ENCODE results near the gene ABL1. TPM values are rescaled to one million over a fixed set of nuclear protein-coding genes. Genes with fewer than 3 reads are reported as not detected.
"Not testable (repeated sequence)": the region's sequence is repeated elsewhere in the genome, so short reads cannot be mapped to it uniquely, and the experiment has no call there.

Gene ABL1
- total and polyA plus RNA-seq, 5 donors from 2014 or later = 5.5 to 33.9 (median 8.6) TPM

DNA sequence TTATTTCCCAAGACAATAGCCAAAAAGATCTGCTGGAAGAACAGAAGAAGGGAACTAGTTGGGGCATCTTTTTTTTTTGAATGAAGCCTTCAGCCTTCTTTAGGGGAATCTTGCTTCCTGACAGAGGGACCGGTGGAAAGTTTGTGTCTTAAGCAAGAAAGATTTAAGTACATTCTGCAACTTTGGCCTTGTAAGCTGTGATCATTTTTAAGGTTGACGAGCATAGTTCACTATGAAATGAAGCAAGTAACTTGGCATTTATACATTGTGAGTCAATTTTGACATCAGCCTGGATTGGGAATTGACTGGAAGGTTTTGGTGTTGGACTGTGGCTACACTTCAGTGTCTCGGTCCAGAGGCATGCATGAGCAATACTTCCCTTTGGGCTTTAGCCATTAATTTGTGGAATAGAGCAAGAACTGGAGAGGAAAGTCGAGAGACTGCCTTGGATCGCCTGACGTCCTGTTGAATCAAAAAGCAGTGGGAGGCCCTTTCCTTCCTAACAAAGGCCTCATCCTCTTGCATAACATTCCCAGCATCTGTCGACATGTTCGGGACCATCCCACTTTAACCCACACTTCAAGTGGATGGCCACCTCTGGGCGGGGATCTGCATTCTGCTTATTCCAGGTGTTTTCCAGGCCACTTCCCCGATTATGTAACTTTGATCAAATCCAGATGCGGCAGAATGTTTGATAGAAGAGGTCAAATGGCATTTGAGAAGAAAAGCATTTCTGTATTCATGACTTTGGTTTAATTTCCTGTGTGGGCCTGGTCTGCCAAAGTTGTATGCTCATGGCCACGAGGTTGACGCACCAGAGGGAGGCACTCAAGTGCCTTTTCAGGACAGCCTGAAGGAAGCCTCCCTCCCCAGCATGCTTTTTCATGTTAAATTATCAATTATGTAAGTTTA, 12.5 kb downstream of the ABL1 start:
- H3K4me1 Mint-ChIP-seq = peaks cover 12 to 23% (median 17%) of the 10 kb centered on the region in 4 donors
- no peaks in the 10 kb centered on the region for H3K9me3 Mint-ChIP-seq
- no peaks in the 10 kb centered on the region for H3K27me3 Mint-ChIP-seq
- H3K4me3 Mint-ChIP-seq = no peak overlapping the region
- H3K27ac Mint-ChIP-seq = no peak overlapping the region
- Histone ChIP-seq H3K9me3 (ENCODE audit: control insufficient read depth in 2 of 2, low read length in 2 of 2) (no peaks in the 10 kb centered on the region), H3K27me3 (ENCODE audit: control insufficient read depth, insufficient read depth, low read length) (no peaks in the 10 kb centered on the region), H3K4me3 (ENCODE audit: low read depth, low read length) (no peak overlapping the region), H3K36me3 (ENCODE audit: control insufficient read depth, insufficient read depth, low read length) (no peaks in the 10 kb centered on the region), H3K27ac (ENCODE audit: insufficient read depth, low read length, poor library complexity, severe bottlenecking) (no peak overlapping the region), H3K4me1 (ENCODE audit: control insufficient read depth, insufficient read depth, low read length, poor library complexity, severe bottlenecking) (no peaks in the 10 kb centered on the region)
- H3K36me3 Mint-ChIP-seq = no peaks in the 10 kb centered on the region
- ATAC-seq (ENCODE audit: low read depth in 2 of 2) (no peak), DNase-seq (no peak)

- H3K4me1 Mint-ChIP-seq = peaks cover 6 to 15% (median 10%) of the 10 kb centered on the region in 4 donors
- H3K9me3 ChIP-seq (ENCODE audit: control insufficient read depth in 2 of 2, low read length in 2 of 2); H3K4me3 ChIP-seq (ENCODE audit: low read depth, low read length); H3K36me3 Mint-ChIP-seq; H3K27me3 Mint-ChIP-seq; H3K4me3 Mint-ChIP-seq; DNase-seq; H3K27ac ChIP-seq (ENCODE audit: insufficient read depth, low read length, poor library complexity, severe bottlenecking); H3K4me1 ChIP-seq (ENCODE audit: control insufficient read depth, insufficient read depth, low read length, poor library complexity, severe bottlenecking); H3K9me3 Mint-ChIP-seq; H3K36me3 ChIP-seq (ENCODE audit: control insufficient read depth, insufficient read depth, low read length); H3K27ac Mint-ChIP-seq; ATAC-seq (ENCODE audit: low read depth in 2 of 2); H3K27me3 ChIP-seq (ENCODE audit: control insufficient read depth, insufficient read depth, low read length): not testable (repeated sequence)
Measured at GRCh38 chr9:130848514-130848913, 13.5 kb downstream of the ABL1 start.

DNA sequence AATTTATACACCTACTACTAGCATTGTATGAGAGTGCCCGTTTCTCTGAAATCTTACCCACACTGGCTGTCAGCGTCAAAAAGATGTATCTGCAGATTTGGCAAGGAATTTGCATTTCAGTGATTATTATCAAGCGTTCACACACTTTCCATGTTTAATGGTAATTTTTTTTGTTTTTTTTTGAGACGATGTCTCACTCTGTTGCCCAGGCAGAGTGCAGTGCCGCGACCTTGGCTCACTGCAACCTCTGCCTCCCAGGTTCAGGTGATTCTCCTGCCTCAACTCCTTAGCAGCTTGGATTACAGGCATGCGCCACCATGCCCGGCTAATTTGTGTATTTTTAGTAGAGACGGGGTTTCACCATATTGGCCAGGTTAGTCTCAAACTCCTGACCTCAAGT, 14.3 kb downstream of the ABL1 start:
- peaks cover 0 to 15% (median 3%) of the 10 kb centered on the region in 4 donors for H3K4me1 Mint-ChIP-seq
- DNase-seq (no peak), ATAC-seq (ENCODE audit: low read depth in 2 of 2) (no peak)
- no peak overlapping the region for H3K4me3 Mint-ChIP-seq
- no peaks in the 10 kb centered on the region for H3K9me3 Mint-ChIP-seq
- Histone ChIP-seq H3K27ac (ENCODE audit: insufficient read depth, low read length, poor library complexity, severe bottlenecking) (no peak overlapping the region), H3K4me1 (ENCODE audit: control insufficient read depth, insufficient read depth, low read length, poor library complexity, severe bottlenecking) (no peaks in the 10 kb centered on the region), H3K27me3 (ENCODE audit: control insufficient read depth, insufficient read depth, low read length) (no peaks in the 10 kb centered on the region), H3K4me3 (ENCODE audit: low read depth, low read length) (no peak overlapping the region), H3K9me3 (ENCODE audit: control insufficient read depth in 2 of 2, low read length in 2 of 2) (no peaks in the 10 kb centered on the region), H3K36me3 (ENCODE audit: control insufficient read depth, insufficient read depth, low read length) (peaks cover 5% of the 10 kb centered on the region)
- H3K27me3 Mint-ChIP-seq = no peaks in the 10 kb centered on the region
- H3K27ac Mint-ChIP-seq = no peak overlapping the region
- H3K36me3 Mint-ChIP-seq = no peaks in the 10 kb centered on the region

GRCh38 chr9:130852801-130853200, 17.7 kb downstream of the ABL1 start:
- Mint-ChIP-seq H3K4me3 (no peak overlapping the region), H3K27ac (no peak overlapping the region), H3K4me1 (peaks cover 0 to 8% (median 1%) of the 10 kb centered on the region in 4 donors), H3K36me3 (peaks cover 13% of the 10 kb centered on the region), H3K9me3 (no peaks in the 10 kb centered on the region), H3K27me3 (no peaks in the 10 kb centered on the region)
- ATAC-seq (ENCODE audit: low read depth in 2 of 2) = no peak
- Histone ChIP-seq H3K9me3 (ENCODE audit: control insufficient read depth in 2 of 2, low read length in 2 of 2) (no peaks in the 10 kb centered on the region), H3K27ac (ENCODE audit: insufficient read depth, low read length, poor library complexity, severe bottlenecking) (no peak overlapping the region), H3K4me3 (ENCODE audit: low read depth, low read length) (no peak overlapping the region), H3K36me3 (ENCODE audit: control insufficient read depth, insufficient read depth, low read length) (peaks cover 19% of the 10 kb centered on the region), H3K4me1 (ENCODE audit: control insufficient read depth, insufficient read depth, low read length, poor library complexity, severe bottlenecking) (no peaks in the 10 kb centered on the region), H3K27me3 (ENCODE audit: control insufficient read depth, insufficient read depth, low read length) (no peaks in the 10 kb centered on the region)
- no peak for DNase-seq

DNA sequence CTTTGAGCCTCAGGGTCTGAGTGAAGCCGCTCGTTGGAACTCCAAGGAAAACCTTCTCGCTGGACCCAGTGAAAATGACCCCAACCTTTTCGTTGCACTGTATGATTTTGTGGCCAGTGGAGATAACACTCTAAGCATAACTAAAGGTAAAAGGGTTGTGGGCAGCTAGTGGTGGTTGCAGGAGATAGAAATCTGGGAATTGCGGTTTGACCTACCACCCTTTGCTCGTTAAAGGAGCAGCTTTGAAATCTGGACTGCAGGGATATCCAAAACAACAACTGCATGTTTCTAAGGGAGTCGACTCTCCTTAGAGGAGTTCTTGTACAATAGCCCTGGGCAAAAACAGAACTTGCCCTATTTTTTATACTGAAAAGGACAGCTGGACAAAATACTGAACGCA, 19.0 kb downstream of the ABL1 start:
- Mint-ChIP-seq H3K36me3 (peaks cover 14% of the 10 kb centered on the region), H3K4me3 (no peak overlapping the region), H3K27ac (no peak overlapping the region), H3K9me3 (no peaks in the 10 kb centered on the region), H3K4me1 (peaks cover 0 to 6% (median 1%) of the 10 kb centered on the region in 4 donors), H3K27me3 (no peaks in the 10 kb centered on the region)
- DNase-seq = no peak
- Histone ChIP-seq H3K4me3 (ENCODE audit: low read depth, low read length) (no peak overlapping the region), H3K27me3 (ENCODE audit: control insufficient read depth, insufficient read depth, low read length) (no peaks in the 10 kb centered on the region), H3K9me3 (ENCODE audit: control insufficient read depth in 2 of 2, low read length in 2 of 2) (no peaks in the 10 kb centered on the region), H3K4me1 (ENCODE audit: control insufficient read depth, insufficient read depth, low read length, poor library complexity, severe bottlenecking) (no peaks in the 10 kb centered on the region), H3K36me3 (ENCODE audit: control insufficient read depth, insufficient read depth, low read length) (peaks cover 23% of the 10 kb centered on the region), H3K27ac (ENCODE audit: insufficient read depth, low read length, poor library complexity, severe bottlenecking) (no peak overlapping the region)
- ATAC-seq (ENCODE audit: low read depth in 2 of 2) = no peak

- Mint-ChIP-seq H3K36me3 (peaks cover 14% of the 10 kb centered on the region), H3K27me3 (no peaks in the 10 kb centered on the region), H3K4me3 (no peak overlapping the region), H3K9me3 (no peaks in the 10 kb centered on the region), H3K4me1 (peaks cover 0 to 4% (median 1%) of the 10 kb centered on the region in 4 donors), H3K27ac (no peak overlapping the region)
- DNase-seq (no peak), ATAC-seq (ENCODE audit: low read depth in 2 of 2) (no peak)
- Histone ChIP-seq H3K27ac (ENCODE audit: insufficient read depth, low read length, poor library complexity, severe bottlenecking) (no peak overlapping the region), H3K4me3 (ENCODE audit: low read depth, low read length) (no peak overlapping the region), H3K4me1 (ENCODE audit: control insufficient read depth, insufficient read depth, low read length, poor library complexity, severe bottlenecking) (no peaks in the 10 kb centered on the region), H3K36me3 (ENCODE audit: control insufficient read depth, insufficient read depth, low read length) (peaks cover 27% of the 10 kb centered on the region), H3K9me3 (ENCODE audit: control insufficient read depth in 2 of 2, low read length in 2 of 2) (no peaks in the 10 kb centered on the region), H3K27me3 (ENCODE audit: control insufficient read depth, insufficient read depth, low read length) (no peaks in the 10 kb centered on the region)
Measured at GRCh38 chr9:130854835-130855234, 19.8 kb downstream of the ABL1 start.

DNA sequence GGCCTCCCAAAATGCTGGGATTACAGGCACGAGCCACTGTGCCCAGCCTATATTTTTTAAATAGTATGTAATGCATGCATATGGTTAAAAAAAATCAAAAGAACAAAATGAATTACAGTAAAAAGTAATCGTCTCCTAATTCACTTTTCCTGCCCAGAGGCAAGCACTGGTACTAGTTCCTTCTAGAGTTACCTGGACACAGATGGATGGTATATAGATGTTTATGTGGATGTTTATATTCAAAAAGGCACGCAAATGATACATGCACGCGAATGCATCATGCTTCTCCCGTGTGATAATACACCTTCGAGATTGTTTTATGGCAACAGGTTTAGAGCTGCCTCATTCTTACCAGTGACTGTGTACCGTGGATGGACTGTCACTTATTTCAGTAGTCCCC, 21.4 kb downstream of the ABL1 start:
- no peaks in the 10 kb centered on the region for H3K4me1 ChIP-seq (ENCODE audit: control insufficient read depth, insufficient read depth, low read length, poor library complexity, severe bottlenecking)
- H3K27me3 ChIP-seq (ENCODE audit: control insufficient read depth, insufficient read depth, low read length) = no peaks in the 10 kb centered on the region
- H3K36me3 ChIP-seq (ENCODE audit: control insufficient read depth, insufficient read depth, low read length) = peaks cover 29% of the 10 kb centered on the region
- no peaks in the 10 kb centered on the region for H3K9me3 ChIP-seq (ENCODE audit: control insufficient read depth in 2 of 2, low read length in 2 of 2)
- no peak overlapping the region for H3K4me3 Mint-ChIP-seq
- no peak overlapping the region for H3K27ac ChIP-seq (ENCODE audit: insufficient read depth, low read length, poor library complexity, severe bottlenecking)
- H3K9me3 Mint-ChIP-seq = no peaks in the 10 kb centered on the region
- H3K4me3 ChIP-seq (ENCODE audit: low read depth, low read length) = no peak overlapping the region
- H3K27me3 Mint-ChIP-seq = no peaks in the 10 kb centered on the region
- peaks cover 21% of the 10 kb centered on the region for H3K36me3 Mint-ChIP-seq
- no peak overlapping the region for H3K27ac Mint-ChIP-seq
- ATAC-seq (ENCODE audit: low read depth in 2 of 2) = no peak
- no peaks in the 10 kb centered on the region for H3K4me1 Mint-ChIP-seq
- DNase-seq = no peak
